Stimulated activated CD8-positive, alpha-beta memory T cell treated with anti-CD3 and anti-CD28 coated beads, Interleukin-12 subunit alpha, Interleukin-12 subunit beta, amount 100 ng/mL, for 24 hours (primary cell): ENCODE results near the gene CDYL2.
"Not testable (repeated sequence)": the region's sequence is repeated elsewhere in the genome, so short reads cannot be mapped to it uniquely, and the experiment has no call there.

Experiments used
- DNase-seq: peaks from one replicate; pipeline ENCODE4 v3.0.0-alpha.2; 2020; ENCODE audit errors: extremely low read depth

CDYL2 gene

DNA sequence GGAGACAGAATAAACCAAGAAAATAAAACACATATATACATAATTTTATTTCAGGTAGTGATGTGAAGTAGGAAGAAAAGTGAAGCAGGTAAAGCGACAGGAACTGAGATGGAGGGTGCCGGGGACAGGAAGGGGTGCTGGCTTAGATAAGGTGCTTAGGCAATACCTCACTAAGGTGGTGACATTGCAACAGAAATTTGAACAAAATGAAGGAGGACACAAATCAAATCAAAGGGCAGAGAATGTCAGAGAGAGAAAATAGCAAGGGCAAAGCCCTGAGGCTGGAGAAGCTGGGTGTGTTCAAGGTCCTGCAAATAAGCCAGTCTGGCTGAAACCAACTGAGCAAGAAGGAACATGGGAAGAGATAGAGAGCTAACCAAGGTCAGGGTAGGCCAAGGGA, 5.0 kb upstream of the CDYL2 start:
- DNase-seq = no peak

DNA sequence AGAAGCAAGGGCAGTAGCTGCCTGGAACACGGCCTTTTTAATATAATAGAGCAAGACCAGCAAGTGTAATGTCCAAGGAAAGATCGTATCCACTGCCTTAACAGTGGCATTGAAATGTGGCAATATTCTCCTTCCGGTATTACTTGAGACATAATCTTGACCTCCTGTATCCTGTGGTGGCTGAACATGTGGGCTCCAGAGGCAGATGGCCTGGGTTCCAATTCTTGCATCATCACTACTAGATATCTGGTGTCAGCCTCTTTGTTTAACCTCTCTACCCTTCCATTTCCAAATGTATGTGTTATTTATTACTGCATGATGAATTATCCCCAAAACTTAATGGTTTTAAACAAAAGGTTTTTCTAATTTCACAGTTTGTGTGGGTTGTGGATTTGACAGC, 3.5 kb upstream of the CDYL2 start:
- no peak for DNase-seq

DNA sequence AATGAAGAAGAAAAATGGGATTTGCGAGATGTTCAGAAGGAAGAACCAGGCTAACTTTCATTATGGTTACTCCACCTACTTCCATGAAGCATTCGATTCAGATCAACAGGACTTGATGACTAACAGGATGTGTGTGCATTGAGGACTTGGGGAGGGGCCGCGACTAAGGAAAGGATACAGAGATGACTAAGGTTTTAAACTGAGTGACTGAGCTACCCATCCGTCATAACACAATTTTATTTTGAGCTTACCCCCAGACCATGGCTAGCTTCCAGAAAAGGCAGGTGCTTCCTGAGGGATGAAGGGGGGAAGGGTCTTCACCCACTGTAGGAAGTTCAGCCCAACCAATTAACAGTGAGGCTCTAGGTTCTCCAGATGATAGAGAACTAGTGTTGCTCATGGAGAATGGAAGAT, 2.5 kb upstream of the CDYL2 start:
- no peak for DNase-seq

DNA sequence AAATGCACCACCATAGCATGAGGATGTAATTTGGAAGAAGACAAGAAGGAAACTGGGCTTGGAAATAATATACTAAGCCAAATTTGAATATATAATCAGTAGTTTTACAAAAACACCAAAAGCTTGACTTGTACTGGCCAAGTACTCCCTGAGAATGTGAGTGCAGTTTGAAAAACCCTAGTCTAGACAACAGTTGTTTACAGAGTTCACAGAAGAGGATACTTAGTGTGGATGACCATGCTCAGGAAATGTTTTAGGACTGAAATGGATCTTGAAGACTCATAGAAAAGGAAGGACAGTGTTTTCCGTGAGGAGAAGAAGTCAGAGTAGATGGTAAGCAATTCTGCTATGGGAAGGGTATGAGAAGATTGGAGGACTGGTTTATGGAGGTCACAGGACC, 1.9 kb upstream of the CDYL2 start:
- no peak for DNase-seq

DNA sequence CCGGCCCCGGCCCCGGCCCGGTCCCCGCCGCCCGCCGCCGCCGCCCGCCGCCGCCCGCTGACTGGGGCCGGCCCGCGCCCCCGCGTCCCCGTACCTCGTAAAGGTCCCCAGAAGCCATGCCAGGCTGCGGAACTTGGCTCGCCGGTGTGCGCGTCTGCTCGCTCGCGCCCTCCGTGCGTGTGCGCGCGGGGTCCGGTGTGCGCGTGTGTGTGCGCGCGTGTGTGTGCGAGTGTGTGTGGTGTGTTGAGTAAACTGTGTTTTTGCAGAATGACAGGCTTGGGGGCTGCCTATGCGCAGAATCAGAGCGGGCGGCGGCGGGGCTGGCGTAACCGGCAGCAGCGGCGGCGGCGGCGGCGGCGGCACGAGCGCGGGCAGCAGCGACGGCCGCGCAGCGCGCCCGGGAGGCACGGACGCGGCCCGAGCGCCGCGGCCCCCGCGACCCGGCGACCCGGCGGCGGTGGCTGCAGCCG, 307 bp downstream of the CDYL2 start:
- DNase-seq = no peak

DNA sequence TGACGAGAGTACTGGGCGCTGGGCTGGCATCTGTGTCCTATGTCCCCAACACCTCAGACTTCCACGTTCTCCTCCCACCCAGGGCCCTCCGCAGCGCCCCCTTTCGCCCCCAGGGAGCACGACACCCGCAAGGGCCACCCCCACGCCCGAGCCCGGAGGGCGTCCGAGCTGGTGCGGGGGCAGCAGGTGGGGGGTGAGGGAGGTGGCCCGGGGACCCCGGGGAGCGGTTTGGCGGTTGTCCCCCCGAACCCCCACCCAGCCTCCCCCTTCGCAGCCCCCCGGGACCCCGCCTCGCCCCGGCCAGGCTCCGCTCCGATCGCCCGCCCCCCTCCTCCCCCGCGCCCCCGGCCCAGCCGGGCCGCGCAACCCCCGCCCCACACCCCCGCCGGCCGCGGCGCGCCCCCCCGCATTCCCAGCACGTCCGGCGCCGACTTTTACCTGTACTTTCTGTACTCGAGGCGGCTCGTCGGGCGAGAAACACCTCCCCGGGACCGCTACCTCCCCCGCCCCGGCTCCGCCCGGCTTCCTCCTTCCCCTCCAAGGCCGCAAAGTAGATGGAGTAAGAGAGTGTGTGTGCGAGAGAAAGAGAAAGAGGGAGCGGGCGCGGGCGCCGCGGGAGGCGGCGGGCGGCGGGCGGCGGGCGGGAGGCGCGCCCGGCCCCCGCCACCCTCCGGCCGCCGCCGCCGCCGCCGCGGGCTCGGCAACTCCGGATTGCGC, 901 bp downstream of the CDYL2 start:
- no peak for DNase-seq

DNA sequence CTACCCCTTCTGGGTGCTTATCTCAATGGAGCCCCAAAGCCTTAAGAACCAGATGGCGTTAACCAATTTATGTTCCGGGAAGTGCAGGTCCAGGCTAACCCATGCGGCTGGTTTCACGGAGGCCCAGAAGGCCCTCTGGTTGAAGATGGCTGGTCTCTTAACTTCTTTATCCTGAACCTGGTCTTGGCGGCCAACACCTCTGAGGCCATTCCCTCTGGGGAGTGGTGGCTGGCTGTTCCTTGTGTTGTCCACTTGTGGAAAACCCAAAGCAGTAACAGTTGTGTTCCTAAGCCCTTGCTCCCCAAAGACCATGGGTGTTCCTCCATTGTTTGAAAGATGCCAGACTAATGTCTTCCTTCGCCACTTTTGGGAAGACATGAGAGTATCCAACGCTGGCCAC, 1.5 kb downstream of the CDYL2 start:
- DNase-seq = no peak

DNA sequence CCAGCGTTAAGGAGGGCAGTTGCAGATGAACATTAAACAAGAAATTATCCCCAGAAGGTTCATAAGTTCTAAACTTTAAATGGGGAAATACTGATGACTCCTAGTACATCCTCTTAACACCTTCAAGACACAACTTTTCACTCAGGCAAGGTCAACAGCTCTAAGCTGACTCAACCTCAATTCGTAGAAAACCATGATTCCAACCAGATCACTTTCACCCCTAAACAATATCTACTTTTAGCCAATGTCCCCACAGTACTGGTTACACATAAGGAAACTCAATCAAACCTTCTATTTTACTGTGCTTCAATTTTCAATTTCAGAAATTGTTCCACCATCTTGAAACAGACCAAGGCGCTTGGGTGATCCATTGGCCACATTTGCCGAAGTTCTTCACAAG, 2.3 kb downstream of the CDYL2 start:
- DNase-seq = no peak

DNA sequence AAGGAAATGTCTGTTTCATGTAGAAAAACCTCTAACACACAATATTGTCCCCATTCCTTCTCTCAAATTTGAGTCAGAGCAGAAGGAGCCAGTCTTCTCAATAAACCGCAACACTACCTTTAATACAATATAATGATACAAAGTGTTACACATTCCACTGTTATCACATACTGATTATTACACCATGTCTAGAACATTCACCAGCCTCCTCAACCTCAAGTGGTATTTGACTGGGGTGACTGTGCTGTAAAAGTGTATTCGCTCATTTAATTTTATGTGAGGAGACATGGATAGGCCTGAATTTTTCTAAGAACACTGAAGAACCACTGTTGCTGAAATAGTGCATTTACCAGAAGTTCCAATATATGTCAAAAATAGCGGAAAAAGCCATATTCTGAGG, 10.3 kb downstream of the CDYL2 start:
- DNase-seq = no peak

DNA sequence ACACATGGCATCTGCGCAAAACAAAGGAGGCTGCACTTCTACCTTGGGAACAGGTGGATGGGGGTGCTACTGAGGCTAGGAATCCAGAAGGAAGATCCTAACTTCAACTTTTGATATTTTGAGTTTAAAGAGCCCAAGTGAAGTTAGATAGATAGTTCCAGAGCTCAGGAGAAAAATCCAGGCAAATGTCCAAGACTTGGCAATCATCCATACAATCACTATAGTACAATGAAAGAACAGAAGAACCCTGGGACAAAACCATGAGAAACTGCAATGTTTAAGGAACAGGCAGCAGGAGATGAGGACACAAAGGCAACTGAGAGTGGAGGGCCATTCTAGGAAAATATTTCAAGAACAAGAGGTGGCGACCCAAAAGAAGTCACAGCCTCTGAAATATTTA, 12.4 kb downstream of the CDYL2 start:
- DNase-seq = no peak

DNA sequence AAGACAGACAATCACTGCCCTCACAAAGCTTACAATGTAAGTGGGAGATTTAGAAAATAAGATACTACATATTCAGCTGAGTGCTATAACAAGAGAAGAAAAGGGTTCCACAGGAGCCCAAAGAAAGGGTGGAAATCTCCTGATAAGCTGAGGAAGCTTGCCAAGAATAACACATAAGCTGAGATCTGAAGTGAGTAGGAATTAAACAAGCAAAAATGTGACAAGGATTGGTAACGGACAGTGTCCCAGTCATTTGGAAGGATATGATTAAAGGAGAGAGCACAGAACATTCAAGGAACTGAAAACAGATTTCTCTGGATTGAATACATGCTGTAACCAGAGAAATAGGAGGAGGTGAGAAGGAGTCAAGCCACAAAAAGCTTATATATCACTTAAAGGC, 13.0 kb downstream of the CDYL2 start:
- DNase-seq = no peak

DNA sequence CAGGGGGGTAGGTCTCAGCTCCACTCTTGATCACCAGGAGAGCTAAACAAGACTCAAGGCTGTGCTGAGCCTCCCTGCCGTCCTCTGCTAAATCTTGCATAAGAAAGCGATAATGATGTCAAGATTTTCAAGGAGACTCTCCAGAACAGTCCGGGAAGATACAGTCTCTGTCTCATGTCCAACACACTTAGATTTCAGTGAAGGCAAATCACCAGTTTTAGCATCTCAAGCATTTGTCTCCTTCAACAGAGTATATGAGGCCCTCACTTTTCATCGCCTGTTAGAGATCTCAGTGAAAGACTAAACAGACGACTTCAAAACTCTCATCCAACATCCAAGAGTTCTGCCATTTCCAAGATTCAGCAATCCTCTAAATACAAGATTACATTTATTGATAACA, 13.6 kb downstream of the CDYL2 start:
- DNase-seq = no peak

DNA sequence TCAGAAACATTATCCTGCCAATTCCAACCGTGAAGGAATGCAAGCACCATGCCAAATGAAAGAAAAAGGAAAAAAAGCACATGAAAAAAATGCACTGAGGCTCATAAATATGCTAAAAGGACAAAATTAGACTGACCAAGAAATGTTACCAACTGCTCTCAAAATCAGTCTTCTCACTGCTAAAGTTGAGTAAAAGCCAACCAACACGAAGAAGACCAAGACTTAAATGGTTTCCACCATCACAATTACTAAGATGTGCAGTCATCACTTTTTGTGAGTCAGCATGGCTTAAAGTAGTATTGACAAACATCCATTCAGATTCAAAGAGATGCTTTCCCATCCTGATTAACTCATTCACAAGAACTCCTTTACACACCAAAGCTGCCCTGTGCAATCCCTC, 16.4 kb downstream of the CDYL2 start:
- no peak for DNase-seq

DNA sequence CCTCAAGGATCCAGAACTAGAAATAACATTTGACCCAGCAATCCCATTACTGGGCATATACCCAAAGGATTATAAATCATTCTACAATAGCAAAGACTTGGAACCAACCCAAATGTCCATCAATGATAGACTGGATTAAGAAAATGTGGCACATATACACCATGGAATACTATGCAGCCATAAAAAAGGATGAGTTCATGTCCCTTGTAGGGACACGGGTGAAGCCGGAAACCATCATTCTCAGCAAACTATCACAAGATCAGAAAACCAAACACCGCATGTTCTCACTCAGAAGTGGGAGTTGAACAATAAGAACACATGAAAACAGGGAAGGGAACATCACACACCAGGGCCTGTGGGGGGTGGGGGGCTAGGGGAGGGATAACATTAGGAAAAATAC, 17.8 kb downstream of the CDYL2 start:
- not testable (repeated sequence) for DNase-seq

DNA sequence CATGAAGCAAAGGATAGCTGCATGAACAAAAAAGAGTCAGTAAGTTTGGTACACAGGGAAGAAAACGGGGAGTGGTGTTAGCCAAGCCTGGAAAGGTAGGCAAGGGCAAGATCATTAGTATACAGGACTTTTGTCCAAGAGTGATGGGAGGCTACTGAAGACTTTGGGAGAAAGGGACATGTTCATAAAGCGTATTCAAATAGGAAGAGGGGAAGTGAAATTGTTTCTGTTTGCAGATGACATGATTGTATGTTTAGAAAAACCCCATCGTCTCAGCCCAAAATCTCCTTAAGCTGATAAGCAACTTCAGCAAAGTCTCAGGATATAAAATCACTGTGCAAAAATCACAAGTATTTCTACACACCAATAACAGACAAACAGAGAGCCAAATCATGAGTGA, 19.4 kb downstream of the CDYL2 start:
- DNase-seq = no peak

DNA sequence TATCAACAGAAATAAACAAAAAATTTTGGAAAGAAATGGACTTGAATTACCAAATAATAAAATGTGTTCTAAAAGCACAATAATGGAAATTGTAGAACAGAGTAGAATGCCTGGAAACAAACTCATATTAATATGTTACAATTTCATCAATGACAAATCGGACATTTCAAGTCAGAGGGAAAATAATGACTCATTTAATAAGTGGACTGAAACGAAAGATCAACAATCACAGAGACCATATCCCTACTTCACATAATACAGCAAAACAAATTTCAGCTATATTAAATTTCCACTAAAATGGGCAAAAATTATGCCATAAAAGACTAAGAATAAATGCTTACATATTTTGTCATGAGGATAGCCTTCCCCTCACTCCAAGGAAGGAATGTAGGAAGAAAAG, 25.7 kb downstream of the CDYL2 start:
- DNase-seq = no peak

DNA sequence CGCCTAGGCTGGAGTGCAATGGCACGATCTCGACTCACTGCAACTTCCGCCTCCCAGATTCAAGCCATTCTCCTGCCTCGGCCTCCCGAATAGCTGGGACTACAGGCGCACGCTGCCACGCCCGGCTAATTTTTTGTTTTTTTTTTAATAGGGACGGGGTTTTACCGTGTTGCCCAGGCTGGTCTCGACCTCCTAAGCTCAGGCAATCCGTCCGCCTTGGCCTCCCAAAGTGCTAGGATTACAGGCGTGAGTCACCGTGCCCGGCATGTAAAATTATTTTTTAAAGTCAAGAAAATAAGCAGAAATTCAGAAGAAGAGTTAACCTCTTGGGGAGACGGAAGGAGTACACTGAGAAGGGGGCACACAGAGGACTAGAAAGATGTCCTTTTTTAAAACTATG, 27.5 kb downstream of the CDYL2 start:
- no peak for DNase-seq

DNA sequence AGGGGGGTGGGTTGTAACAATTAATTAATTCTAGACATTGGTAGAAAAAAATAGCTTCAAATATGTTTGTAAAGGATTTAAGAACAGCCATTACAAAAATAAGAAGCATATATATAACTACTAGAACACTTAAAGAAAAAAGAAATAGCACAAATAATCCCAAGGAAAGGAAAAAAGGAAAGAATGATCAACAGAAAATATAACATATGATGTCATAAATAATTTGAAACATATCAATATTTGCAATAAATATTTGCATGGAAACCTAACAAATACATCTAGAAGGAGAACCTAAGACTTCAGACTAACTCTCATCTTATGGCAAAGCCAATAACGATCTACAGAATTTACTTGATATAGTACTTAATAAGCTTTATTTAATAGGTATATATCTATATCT, 28.9 kb downstream of the CDYL2 start:
- DNase-seq = no peak

DNA sequence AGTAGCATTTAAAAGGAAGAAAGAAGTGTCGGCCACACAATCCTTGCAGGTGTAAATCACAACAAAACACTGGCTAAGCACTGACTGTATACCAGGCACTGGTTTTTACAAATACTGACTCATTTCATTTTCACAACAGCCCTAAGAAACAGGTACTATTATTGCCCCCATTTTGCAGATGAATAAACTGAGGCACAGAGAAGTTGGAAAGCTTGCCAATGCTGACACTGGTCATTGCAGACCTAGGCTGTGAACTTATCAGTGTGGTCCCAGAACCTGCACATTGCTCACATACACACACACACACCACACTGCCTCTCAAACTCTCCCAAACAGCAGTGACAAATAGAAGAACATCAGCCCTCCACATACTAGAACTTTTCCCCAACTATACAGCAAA, 37.6 kb downstream of the CDYL2 start:
- no peak for DNase-seq

DNA sequence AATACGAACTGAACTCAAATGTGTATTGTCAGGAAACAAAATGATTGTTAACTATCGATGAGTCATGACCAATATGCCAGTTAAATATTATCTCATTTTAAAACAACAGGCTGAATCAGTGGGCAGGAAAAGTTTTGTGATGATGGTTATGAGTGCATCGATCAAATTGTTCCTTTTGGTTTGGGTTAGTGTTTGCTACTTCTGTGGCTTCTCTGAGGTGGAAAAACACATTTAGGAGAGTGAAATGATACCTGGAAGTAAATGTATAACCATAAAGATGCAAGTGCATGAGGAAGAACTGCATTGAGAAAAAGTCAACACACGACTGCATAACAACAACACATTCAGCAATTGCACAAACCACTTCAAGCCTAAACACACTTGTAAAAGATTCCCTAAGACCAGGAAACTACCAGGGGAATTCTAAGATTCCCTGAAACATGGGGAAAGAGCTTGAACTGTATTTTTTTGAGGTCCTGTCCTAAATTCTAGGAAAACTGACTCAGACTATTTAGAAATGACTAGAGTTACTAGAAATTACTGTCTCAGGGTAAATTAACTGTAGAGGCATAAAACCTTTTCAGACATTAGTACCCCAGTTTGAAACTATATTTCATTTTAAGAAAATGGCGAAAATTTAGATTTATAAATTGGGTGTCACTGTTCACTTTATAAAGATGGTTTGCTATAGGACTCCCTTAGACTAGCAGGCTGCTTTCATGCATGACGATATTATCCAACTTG, 44.8 kb downstream of the CDYL2 start:
- DNase-seq = no peak

DNA sequence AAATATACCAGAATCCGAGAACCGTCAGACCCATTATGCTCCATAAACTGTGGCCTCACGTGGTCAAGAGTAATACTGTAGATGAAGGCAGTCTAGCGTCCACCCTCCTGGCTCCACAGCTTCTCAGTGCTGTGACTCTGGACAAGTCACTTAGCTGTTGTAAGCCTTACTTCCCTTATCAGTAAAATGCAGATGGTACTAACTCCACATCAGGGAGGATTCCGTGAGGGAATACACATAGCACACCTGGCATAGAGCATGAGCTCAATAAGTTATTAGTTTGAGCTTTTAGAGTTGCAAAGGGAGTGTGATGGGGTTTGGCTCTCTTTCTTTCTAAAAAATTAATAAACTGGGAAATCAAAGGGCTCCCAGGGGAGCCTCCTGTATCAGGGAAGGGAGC, 49.9 kb downstream of the CDYL2 start:
- DNase-seq = no peak

DNA sequence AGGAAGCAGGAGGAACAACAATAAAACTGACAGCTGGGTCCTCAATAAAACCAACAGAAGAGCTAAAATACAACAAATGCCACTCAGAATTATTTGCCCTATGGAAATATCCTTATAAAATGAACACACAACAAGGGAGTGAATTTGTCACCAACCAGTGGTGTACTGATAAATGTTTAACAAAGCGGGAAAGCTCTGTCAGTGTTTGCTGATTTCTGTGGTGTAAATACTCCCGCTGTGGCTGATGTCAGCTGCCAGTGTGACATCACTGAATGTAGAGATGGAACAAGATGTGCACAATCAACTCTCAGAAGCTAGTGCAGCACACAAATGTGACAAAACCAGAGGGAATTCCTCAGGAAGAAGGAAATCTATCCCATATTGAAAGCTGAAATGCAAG, 51.9 kb downstream of the CDYL2 start:
- no peak for DNase-seq

DNA sequence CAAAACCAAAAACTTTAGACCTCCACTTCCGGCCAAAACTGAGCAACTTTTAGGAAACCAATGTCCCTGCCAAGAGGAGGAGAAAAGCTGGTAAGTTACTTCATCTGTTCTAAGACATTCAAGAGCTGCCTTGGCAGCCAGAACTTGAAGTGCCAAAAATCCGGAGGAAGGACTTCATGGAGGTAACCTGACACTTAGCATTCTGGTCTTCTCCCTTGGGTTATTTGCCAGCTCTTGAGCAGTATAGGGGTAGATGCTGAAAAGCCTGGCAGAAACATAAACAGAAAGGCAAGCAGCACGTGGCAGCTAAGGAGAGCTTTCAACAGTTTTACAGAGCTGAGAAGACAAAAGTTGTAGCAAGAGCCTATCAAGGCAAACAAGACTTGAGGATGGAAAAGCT, 53.2 kb downstream of the CDYL2 start:
- DNase-seq = no peak

DNA sequence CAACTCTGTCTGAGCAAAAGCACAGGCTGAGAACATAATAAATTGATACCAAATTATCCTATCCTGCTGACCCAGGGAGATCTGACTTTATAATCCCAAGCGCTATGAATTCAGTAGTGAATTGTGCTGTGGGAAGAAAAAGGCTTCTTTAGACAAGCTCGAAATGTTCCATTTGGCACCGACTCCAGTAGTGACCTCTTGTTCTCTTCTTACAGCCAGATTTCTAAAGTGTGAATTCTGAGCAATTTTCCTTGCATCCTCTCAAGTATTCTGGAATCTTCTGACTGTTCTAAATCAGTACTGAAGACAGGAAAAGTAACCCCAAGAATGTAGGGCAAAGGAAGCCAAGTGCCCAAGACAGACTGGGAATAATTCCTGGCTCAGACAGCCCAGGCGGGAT, 58.2 kb downstream of the CDYL2 start:
- no peak for DNase-seq
